ENCODE data around the gene MAP3K3. TPM values are rescaled to one million over a fixed set of nuclear protein-coding genes. Genes with fewer than 3 reads are reported as not detected.

The MAP3K3 gene
- total RNA-seq, 1 experiment from 2014 or later, result 24.3 TPM

GRCh38 chr17:63622574-63623390, 565 bp downstream of the MAP3K3 start:
- Histone ChIP-seq H2BK120ac (ENCODE audit: low read depth, low read length, poor library complexity, severe bottlenecking) (no peak overlapping the region), H2BK20ac (ENCODE audit: low read depth, low read length, poor library complexity, severe bottlenecking) (no peak overlapping the region), H4K8ac (replicated peaks; ENCODE audit: insufficient read length, low read depth, low read length) (no peak overlapping the region), H3K4me2 (ENCODE audit: insufficient read depth, insufficient read length, low read length) (peak overlapping the region; percentile 55), H2BK5ac (ENCODE audit: insufficient read length, low read length) (no peak overlapping the region), H3K9ac (ENCODE audit: extremely low read depth, insufficient read length, low read length) (no peak overlapping the region), H4K5ac (ENCODE audit: insufficient read length, low read depth, low read length) (no peak overlapping the region), H3K23ac (ENCODE audit: insufficient read length, low read depth, low read length) (no peak overlapping the region), H3K79me2 (ENCODE audit: insufficient read depth, low read length) (peaks cover 3% of the 10 kb centered on the region; the same call in 1 of the 2 replicates), H4K91ac (ENCODE audit: insufficient read length, low read depth, low read length) (no peak overlapping the region), H2AFZ (ENCODE audit: low read length) (no peak overlapping the region), H3K56ac (ENCODE audit: insufficient read length, low read depth, low read length) (no peak overlapping the region), H2BK12ac (ENCODE audit: insufficient read length, low read depth, low read length) (no peak overlapping the region), H4K20me1 (ENCODE audit: control insufficient read depth, insufficient read depth, insufficient read length) (no peaks in the 10 kb centered on the region), H3K27ac (ENCODE audit: insufficient read length, low read depth, low read length) (no peak overlapping the region), H2AK5ac (ENCODE audit: insufficient read length, low read length) (no peak overlapping the region), H3T11ph (ENCODE audit: low read length) (no peak overlapping the region), H3K79me1 (ENCODE audit: insufficient read depth, low read depth, low read length, poor library complexity, severe bottlenecking) (peaks cover 2% of the 10 kb centered on the region), H3K18ac (ENCODE audit: insufficient read length, low read depth, low read length) (no peak overlapping the region), H3K14ac (ENCODE audit: insufficient read depth, low read length) (no peak overlapping the region), H2BK15ac (ENCODE audit: low read depth, low read length) (no peak overlapping the region), H3K9me3 (ENCODE audit: control insufficient read depth, low read depth, low read length) (no peaks in the 10 kb centered on the region), H3K27me3 (ENCODE audit: insufficient read depth, low read length) (no peaks in the 10 kb centered on the region), H3K4me1 (ENCODE audit: insufficient read depth, low read length) (peaks cover 3% of the 10 kb centered on the region; the same call in 1 of the 2 replicates), H3K4ac (ENCODE audit: low read depth, low read length) (no peak overlapping the region), H3K23me2 (ENCODE audit: insufficient read length, low read depth, low read length, poor library complexity, severe bottlenecking) (peaks cover 5% of the 10 kb centered on the region)
- peak overlapping the region in 1 of 3 experiments; percentile 79; a peak in 2 of 7 replicates for H3K27ac Mint-ChIP-seq
- TF ChIP-seq CTCF (conservative IDR thresholded peaks at IDR 0.05), result no peak
- peaks cover 0 to 3% of the 10 kb centered on the region in 2 experiments; a peak in 2 of 5 replicates for H3K9me3 Mint-ChIP-seq
- peaks cover 27 to 31% of the 10 kb centered on the region in 2 experiments for H3K4me1 Mint-ChIP-seq
- WGBS (ENCODE audit: extremely low coverage, insufficient read length, low lambda C conversion rate), result no CpG with 5 or more reads among the region's 100 CpGs
- peak overlapping the region; percentile 91 to 98 for H3K4me3 Mint-ChIP-seq
- H3K36me3 Mint-ChIP-seq (ENCODE audit: insufficient read depth in 1 of 3, low read depth in 3 of 3), result no peaks in the 10 kb centered on the region; a peak in 2 of 7 replicates
- H3K27me3 Mint-ChIP-seq (ENCODE audit: low read depth), result peaks cover 1% of the 10 kb centered on the region; the same call in 1 of the 2 replicates
- DNase-seq, result peak; percentile 65
